H1 (cell line): ENCODE data around the gene KRT9.

ENCODE experiments used
- CREB1 ChIP-seq: IDR thresholded peaks from 2 replicates; pipeline ENCODE4 v1.6.1; 2012; ENCODE audit warnings: inconsistent platforms
- CTCF ChIP-seq, 3 experiments: IDR thresholded peaks; 1 replicate in 2 of 3; 2 replicates in 1 of 3; pipeline versions ENCODE4 v1.5.1 to v1.6.1; 2011; ENCODE audit warnings: low read length in 3 of 3, mild to moderate bottlenecking in 3 of 3, inconsistent platforms in 2 of 3, low read depth in 1 of 3, moderate library complexity in 1 of 3; ENCODE audit not compliant: insufficient read depth in 1 of 3; ENCODE audit errors: control extremely low read depth in 1 of 3
- EP300 ChIP-seq, 2 experiments: IDR thresholded peaks; 1 replicate in 1 of 2; 2 replicates in 1 of 2; pipeline ENCODE4 v1.6.1; 2011 to 2012; ENCODE audit warnings: low read depth in 2 of 2, low read length in 2 of 2, mild to moderate bottlenecking in 2 of 2, borderline replicate concordance in 1 of 2, inconsistent platforms in 1 of 2, moderate library complexity in 1 of 2
- EZH2 ChIP-seq: fragments of 200-600 bp; sonication (generic); IDR thresholded peaks from 2 replicates; pipeline ENCODE4 v1.7.1; 2012; ENCODE audit warnings: low read depth, mild to moderate bottlenecking, moderate library complexity, low read length, inconsistent platforms; ENCODE audit not compliant: severe bottlenecking
- JUN ChIP-seq: IDR thresholded peaks from 2 replicates; pipeline ENCODE4 v1.6.1; 2011; ENCODE audit warnings: low read depth, mild to moderate bottlenecking, improper control_type of control experiment, low read length
- MAX ChIP-seq: IDR thresholded peaks from 2 replicates; pipeline ENCODE4 v1.6.1; 2012; ENCODE audit warnings: inconsistent platforms
- PHF8 ChIP-seq: fragments of 200-600 bp; sonication (generic); conservative IDR thresholded peaks from 2 replicates; pipeline ENCODE4 v1.7.1; 2012; ENCODE audit warnings: low read depth, mild to moderate bottlenecking, inconsistent platforms, low read length, moderate library complexity
- RAD21 ChIP-seq, 2 experiments: IDR thresholded peaks in 1 of 2; conservative IDR thresholded peaks in 1 of 2; 2 replicates each; pipeline ENCODE4 v1.6.1; 2011; ENCODE audit warnings: low read depth in 2 of 2, low read length in 2 of 2, improper control_type of control experiment in 1 of 2, inconsistent platforms in 1 of 2, mild to moderate bottlenecking in 1 of 2, moderate library complexity in 1 of 2
- TAF1 ChIP-seq: IDR thresholded peaks from 2 replicates; pipeline ENCODE4 v1.6.1; 2011; ENCODE audit warnings: mild to moderate bottlenecking, low read depth, low read length
- YY1 ChIP-seq: IDR thresholded peaks from 2 replicates; pipeline ENCODE4 v1.6.1; 2011; ENCODE audit warnings: low read depth, mild to moderate bottlenecking, low read length
- TF ChIP-seq, protein P1 (sequence below): IDR thresholded peaks from 2 replicates; pipeline ENCODE4 v1.6.1; 2012; ENCODE audit warnings: inconsistent platforms

- TF ChIP-seq, protein P1, sequence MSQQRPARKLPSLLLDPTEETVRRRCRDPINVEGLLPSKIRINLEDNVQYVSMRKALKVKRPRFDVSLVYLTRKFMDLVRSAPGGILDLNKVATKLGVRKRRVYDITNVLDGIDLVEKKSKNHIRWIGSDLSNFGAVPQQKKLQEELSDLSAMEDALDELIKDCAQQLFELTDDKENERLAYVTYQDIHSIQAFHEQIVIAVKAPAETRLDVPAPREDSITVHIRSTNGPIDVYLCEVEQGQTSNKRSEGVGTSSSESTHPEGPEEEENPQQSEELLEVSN = no peak
- TF ChIP-seq JUN (no peak), MAX (no peak), YY1 (no peak), PHF8 (no peak), CTCF (IDR thresholded peaks at IDR 0.05; ENCODE audit: control extremely low read depth in 1 of 3, insufficient read depth in 1 of 3, low read depth in 1 of 3, low read length in 3 of 3) (no peak), EZH2 (no peak), TAF1 (no peak), RAD21 (IDR thresholded peaks at IDR 0.05 in 1 of 2, conservative IDR thresholded peaks at IDR 0.05 in 1 of 2; ENCODE audit: low read depth in 2 of 2, low read length in 2 of 2) (no peak), CREB1 (no peak), EP300 (IDR thresholded peaks at IDR 0.05; ENCODE audit: borderline replicate concordance in 1 of 2, low read depth in 2 of 2, low read length in 2 of 2) (no peak)
Observed at GRCh38 chr17:41547378-41547841, 24.4 kb downstream of the KRT9 start.
